ENCODE measurements around the gene TXNDC16. TPM values are rescaled to one million over a fixed set of nuclear protein-coding genes. Genes with fewer than 3 reads are reported as not detected.
A peak's percentile ranks its signal among the peaks of the same experiment; 100 is the strongest.

The TXNDC16 gene
- total RNA-seq, 1 donor from 2014 or later, result 17.5 TPM

DNA sequence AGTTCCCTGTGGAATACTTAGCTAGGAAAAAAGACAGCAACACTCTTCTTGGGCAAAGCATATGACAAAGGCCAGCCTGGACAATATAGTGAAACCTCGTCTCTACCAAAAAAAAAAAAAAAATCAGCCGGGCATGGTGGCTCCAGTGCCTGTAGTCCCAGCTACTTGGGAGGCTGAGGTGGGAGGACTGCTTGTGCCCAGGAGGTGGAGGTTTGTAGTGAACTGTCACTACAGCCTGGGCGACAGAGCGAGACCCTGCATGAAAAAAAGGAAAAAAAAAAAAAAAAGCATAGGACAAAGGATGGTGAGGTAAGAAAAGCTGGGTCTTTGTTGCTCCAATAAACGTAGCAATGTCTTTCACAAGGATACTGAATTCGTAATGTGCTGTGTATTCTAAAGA, 1.1 kb downstream of the TXNDC16 start:
- H3K9me3 Mint-ChIP-seq (ENCODE audit: unreplicated experiment), result peaks cover 8% of the 10 kb centered on the region
- peak overlapping the region; percentile 95 for H3K4me3 Mint-ChIP-seq (ENCODE audit: unreplicated experiment)
- H3K36me3 Mint-ChIP-seq (ENCODE audit: unreplicated experiment), result no peaks in the 10 kb centered on the region
- peaks cover 10% of the 10 kb centered on the region for H3K27me3 Mint-ChIP-seq (ENCODE audit: unreplicated experiment)
- peak overlapping the region; percentile 94 for H3K27ac Mint-ChIP-seq (ENCODE audit: unreplicated experiment)
- DNase-seq, result no peak
- peaks cover 4% of the 10 kb centered on the region for H3K4me1 Mint-ChIP-seq (ENCODE audit: low read depth, unreplicated experiment)
- TF ChIP-seq, protein P1, sequence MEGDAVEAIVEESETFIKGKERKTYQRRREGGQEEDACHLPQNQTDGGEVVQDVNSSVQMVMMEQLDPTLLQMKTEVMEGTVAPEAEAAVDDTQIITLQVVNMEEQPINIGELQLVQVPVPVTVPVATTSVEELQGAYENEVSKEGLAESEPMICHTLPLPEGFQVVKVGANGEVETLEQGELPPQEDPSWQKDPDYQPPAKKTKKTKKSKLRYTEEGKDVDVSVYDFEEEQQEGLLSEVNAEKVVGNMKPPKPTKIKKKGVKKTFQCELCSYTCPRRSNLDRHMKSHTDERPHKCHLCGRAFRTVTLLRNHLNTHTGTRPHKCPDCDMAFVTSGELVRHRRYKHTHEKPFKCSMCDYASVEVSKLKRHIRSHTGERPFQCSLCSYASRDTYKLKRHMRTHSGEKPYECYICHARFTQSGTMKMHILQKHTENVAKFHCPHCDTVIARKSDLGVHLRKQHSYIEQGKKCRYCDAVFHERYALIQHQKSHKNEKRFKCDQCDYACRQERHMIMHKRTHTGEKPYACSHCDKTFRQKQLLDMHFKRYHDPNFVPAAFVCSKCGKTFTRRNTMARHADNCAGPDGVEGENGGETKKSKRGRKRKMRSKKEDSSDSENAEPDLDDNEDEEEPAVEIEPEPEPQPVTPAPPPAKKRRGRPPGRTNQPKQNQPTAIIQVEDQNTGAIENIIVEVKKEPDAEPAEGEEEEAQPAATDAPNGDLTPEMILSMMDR (IDR thresholded peaks at IDR 0.05; ENCODE audit: partially characterized antibody, unreplicated experiment), result no peak

DNA sequence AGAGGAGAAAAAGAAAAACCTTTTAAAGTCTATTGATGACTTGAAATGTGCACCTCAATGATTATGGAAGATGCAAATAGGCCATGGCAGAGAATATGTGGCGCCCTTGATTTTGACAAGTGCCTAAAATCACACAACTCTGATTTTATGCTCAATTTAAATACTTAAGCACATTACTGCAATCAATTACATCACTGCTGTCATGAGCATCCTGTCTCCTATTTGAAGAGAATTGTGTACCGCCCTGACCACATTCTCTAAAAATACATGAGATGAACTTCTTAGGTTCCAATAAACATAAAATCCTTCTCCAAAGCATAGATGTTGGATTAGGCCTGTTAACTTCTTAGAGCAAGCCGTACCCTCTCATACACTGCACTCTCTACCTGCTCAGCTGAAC, 1.6 kb downstream of the TXNDC16 start:
- TF ChIP-seq, protein P1 (IDR thresholded peaks at IDR 0.05; ENCODE audit: partially characterized antibody, unreplicated experiment), result no peak
- H3K27me3 Mint-ChIP-seq (ENCODE audit: unreplicated experiment), result peaks cover 10% of the 10 kb centered on the region
- H3K36me3 Mint-ChIP-seq (ENCODE audit: unreplicated experiment), result no peaks in the 10 kb centered on the region
- DNase-seq, result no peak
- peak overlapping the region; percentile 95 for H3K4me3 Mint-ChIP-seq (ENCODE audit: unreplicated experiment)
- H3K9me3 Mint-ChIP-seq (ENCODE audit: unreplicated experiment), result peaks cover 8% of the 10 kb centered on the region
- H3K27ac Mint-ChIP-seq (ENCODE audit: unreplicated experiment), result peak overlapping the region; percentile 94
- H3K4me1 Mint-ChIP-seq (ENCODE audit: low read depth, unreplicated experiment), result peaks cover 8% of the 10 kb centered on the region

DNA sequence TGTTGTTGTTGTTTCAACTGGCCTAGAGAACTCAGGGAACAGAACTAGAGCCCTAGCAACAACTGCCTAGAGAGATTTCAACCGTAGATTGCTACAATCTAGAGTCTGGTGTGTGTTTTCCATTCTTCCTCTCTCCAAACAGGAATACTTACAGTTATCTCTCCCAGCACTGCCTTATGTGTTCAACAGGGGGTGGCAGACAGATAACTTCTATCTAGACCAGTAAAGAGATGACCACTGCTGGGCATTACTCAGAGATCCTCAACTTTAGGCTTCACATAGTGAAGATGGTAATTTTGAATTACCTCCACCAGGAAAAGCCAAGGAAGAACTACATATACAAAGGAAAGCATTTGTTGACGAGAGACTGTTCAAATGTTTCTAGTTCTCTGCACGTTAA, 4.8 kb downstream of the TXNDC16 start:
- Mint-ChIP-seq H3K4me3 (ENCODE audit: unreplicated experiment) (no peak overlapping the region), H3K4me1 (ENCODE audit: low read depth, unreplicated experiment) (peaks cover 9% of the 10 kb centered on the region), H3K27me3 (ENCODE audit: unreplicated experiment) (peaks cover 5% of the 10 kb centered on the region), H3K36me3 (ENCODE audit: unreplicated experiment) (no peaks in the 10 kb centered on the region), H3K27ac (ENCODE audit: unreplicated experiment) (no peak overlapping the region), H3K9me3 (ENCODE audit: unreplicated experiment) (peaks cover 3% of the 10 kb centered on the region)
- DNase-seq, result no peak
- TF ChIP-seq, protein P1 (IDR thresholded peaks at IDR 0.05; ENCODE audit: partially characterized antibody, unreplicated experiment), result no peak

DNA sequence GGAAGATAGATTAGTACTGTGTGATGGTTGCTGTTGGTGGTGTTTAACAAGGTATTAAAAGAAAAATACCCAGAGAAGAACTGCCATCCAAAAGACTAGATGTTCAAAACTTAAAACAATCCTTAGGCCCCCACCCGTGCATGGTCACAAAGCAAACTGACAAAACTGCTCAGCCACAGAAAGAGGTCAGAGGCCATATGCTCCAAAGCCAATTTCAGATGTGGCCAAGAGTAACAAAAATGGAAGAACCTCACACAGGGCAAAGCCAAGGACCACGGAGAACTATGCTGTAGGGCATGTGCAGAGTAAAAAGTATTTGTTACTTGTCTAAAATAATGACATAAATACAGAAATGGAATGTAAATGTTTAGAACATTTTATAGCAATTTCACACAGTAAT, 5.3 kb downstream of the TXNDC16 start:
- Mint-ChIP-seq H3K9me3 (ENCODE audit: unreplicated experiment) (peaks cover 3% of the 10 kb centered on the region), H3K36me3 (ENCODE audit: unreplicated experiment) (no peaks in the 10 kb centered on the region), H3K27ac (ENCODE audit: unreplicated experiment) (no peak overlapping the region), H3K27me3 (ENCODE audit: unreplicated experiment) (peaks cover 5% of the 10 kb centered on the region), H3K4me3 (ENCODE audit: unreplicated experiment) (no peak overlapping the region), H3K4me1 (ENCODE audit: low read depth, unreplicated experiment) (peaks cover 9% of the 10 kb centered on the region)
- TF ChIP-seq, protein P1 (IDR thresholded peaks at IDR 0.05; ENCODE audit: partially characterized antibody, unreplicated experiment), result no peak
- DNase-seq, result no peak

DNA sequence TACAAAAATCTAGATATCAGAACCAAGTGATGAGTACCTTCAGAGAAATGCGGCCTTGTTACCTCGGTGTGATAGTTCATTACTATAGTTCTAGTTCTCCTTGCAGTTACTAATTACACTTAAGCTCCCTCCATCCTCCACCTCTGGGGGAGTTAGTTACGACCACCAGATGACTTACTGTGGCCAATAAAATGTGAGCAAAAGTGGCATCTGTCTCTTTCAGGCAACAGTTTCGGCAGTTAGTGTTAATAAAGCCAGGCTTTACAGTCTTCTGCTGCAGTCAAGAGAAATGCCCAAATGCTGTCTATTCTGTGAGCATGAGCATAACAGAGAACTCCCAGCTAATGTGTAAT, 6.0 kb downstream of the TXNDC16 start:
- Mint-ChIP-seq H3K9me3 (ENCODE audit: unreplicated experiment) (no peaks in the 10 kb centered on the region), H3K27ac (ENCODE audit: unreplicated experiment) (no peak overlapping the region), H3K27me3 (ENCODE audit: unreplicated experiment) (no peaks in the 10 kb centered on the region), H3K36me3 (ENCODE audit: unreplicated experiment) (no peaks in the 10 kb centered on the region), H3K4me1 (ENCODE audit: low read depth, unreplicated experiment) (peaks cover 4% of the 10 kb centered on the region), H3K4me3 (ENCODE audit: unreplicated experiment) (no peak overlapping the region)
- no peak for DNase-seq
- TF ChIP-seq, protein P1 (IDR thresholded peaks at IDR 0.05; ENCODE audit: partially characterized antibody, unreplicated experiment), result no peak

All from glutamatergic neuron (in vitro differentiated cells).